Loucy (cell line): ENCODE data around the gene LAMP2.
"Not testable (repeated sequence)": the region's sequence is repeated elsewhere in the genome, so short reads cannot be mapped to it uniquely, and the experiment has no call there.

Experiments used
- CTCF ChIP-seq: fragments of 200-600 bp; sonication (generic); conservative IDR thresholded peaks from 2 replicates; pipeline ENCODE4 v1.5.1; 2014; ENCODE audit warnings: mild to moderate bottlenecking, antibody characterized with exemption, low read length
- EZH2phosphoT487 ChIP-seq: fragments of 200-600 bp; IDR thresholded peaks from 2 replicates; pipeline ENCODE4 v1.6.1; 2018; ENCODE audit warnings: antibody characterized with exemption, mild to moderate bottlenecking, moderate library complexity, borderline replicate concordance

- TF ChIP-seq CTCF, EZH2phosphoT487: not testable (repeated sequence)
Observed at GRCh38 chrX:120469657-120470056, 561 bp upstream of the LAMP2 start.
